T47D (cell line): ENCODE data around the gene PTPRK.

ENCODE experiments used
- DNase-seq, 2 experiments: peaks; one replicate each; pipeline versions ENCODE4 v3.0.0 to v3.0.0-alpha.2; 2011 to 2012; ENCODE audit warnings: low read depth in 1 of 2, low spot score in 1 of 2
- JUND ChIP-seq: IDR thresholded peaks from 2 replicates; pipeline ENCODE4 v1.6.1; 2012; ENCODE audit warnings: low read depth
- in situ Hi-C: cut with HindIII; loops from 2 replicates; pipeline ENCODE4 v1.10.0; 2016; ENCODE audit warnings: low sequenced_read_pairs, low pct_unique_long_range_greater_than_20kb

PTPRK gene

DNA sequence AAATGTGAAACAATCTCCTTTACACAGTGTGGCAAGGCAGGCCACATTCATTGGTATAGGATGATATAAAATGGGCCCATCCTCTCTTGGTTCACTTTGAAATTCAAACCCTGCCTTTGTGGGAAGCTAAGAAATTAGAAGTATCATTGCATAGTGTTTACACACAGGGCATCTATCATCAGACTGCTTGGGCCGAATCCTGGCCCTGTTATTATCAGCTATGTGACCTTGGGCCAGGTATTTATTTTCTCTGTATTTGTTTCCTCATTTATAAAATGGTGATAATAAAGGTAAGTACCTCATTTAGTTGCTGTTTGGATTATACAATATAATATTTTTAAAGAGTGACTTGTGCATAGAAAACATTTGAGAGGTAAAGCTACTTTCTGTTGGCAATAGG is 45.5 kb downstream of the PTPRK start:
- no peak for TF ChIP-seq JUND
- in situ Hi-C loops, result no loop called here
- DNase-seq, result no peak

DNA sequence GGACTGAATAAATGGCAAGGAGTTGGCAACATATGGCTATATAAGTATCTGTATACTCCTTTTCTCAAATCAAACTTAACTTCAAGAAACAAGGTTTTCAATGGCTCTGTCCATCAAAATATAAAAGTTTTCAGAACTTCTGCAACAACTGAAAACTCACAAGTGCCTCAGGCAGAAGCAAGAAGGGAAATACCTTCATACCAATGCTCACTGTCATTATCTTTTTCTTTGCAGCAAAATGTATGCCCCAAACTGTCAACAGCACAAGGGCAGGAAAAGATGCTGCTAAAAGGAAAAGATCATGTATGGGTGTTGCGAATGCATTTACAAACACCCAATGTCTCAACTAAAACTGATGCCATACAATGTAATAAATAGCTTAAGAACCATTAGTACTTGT is 45.9 kb downstream of the PTPRK start:
- no peak for TF ChIP-seq JUND
- in situ Hi-C loops, result no loop called here
- no peak for DNase-seq

DNA sequence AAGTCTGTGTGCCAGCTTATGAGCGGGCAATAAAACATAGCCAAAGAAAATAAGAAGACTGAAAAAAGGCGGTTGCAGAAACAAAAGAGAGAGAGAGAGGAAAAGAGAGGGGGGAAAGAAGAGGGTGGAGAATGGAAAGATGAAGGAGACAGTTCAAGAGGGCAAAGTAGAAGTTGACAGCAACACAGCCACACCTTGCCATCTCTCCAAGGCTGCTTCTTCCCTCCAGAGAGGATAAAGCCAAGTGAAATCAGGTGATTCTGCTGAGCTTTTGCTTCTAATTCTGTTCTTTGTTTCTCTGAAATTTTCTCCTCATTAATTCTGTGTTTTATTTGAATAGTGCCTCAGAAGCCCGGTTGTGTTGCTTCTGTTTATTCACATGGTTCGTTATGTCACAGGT is 48.5 kb downstream of the PTPRK start:
- DNase-seq, result no peak
- TF ChIP-seq JUND, result no peak
- in situ Hi-C loops, result no loop called here

DNA sequence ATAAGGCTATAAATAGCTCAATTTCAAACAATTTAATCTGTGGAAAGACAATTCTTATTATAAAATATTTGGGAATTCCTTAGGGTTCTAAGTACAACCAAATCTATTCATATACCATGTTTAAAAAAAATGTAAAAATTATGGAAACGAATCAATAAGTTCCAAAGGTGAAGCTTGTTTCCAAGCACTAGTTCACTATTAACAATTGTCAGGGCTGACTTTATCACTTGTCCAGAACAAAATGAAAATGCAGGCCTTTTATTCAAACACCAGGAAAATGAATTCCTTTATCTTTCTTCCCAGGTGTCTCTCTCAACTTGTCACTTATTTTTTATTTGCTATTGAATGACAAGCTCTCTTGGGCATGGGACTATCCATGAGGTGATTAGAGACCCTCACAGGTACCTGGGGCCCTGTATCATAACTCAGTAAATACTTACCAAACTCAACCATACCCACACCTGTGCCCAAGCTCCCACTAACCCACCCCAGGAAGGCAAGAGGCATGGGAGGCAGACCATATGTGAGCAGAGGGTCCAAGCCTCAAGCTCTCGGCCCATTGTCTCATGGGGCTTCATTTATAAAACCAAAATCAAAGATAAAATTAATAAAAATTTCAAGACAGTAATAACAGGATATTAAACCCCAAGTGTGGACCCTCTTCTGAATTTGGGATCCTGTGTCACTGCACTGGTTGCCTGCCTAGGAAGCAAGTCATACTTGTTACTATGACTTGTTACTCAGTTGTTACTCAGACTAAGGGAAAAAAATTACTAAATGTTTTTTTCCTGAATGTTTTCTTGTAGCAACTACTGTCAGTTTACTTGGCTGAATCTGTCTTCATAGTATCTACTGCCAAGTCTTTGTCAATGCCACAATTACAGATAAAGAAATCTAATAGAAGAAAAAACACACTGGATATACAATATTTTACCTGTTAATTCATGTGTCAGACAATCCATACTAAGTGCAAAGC is 54.7 kb downstream of the PTPRK start:
- in situ Hi-C loops, result no loop called here
- DNase-seq, result no peak
- no peak for TF ChIP-seq JUND

DNA sequence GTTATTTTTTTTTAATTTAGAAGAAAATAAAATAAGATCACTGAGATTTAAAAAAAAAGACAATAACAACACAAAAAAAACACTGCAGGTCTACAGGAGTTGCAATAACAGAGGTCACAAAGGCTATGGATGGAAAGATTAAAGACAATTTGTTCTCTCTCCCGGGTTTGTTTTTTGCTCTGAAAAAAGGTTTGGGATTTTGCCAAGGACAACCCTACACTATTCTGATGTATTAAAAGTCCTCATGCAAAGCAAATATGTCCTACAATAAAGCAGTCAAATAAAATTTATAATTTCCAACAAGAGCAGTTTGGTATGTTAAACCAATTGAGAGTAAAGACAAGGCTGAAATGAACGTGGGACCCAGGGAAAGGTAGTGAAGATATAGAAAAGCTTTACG is 55.6 kb downstream of the PTPRK start:
- no peak for DNase-seq
- in situ Hi-C loops, result no loop called here
- no peak for TF ChIP-seq JUND

DNA sequence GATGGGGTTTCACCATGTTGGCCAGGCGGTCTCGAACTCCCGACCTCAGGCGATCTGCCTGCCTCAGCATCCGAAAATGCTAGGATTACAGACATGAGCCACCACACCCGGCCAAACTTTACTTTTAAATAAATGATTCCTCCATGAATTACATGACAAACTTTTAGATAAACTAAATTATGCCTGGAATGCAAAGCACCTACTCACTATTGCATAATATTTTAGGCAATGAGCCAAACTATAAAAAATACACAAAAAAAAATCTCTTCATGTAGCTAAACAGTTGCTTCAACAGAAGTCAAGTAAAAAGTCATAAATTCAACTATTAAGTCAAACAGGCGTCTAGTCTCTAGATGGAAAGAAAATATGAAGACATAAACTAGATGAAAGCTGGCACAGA is 56.5 kb downstream of the PTPRK start:
- no peak for TF ChIP-seq JUND
- in situ Hi-C loops, result no loop called here
- no peak for DNase-seq

DNA sequence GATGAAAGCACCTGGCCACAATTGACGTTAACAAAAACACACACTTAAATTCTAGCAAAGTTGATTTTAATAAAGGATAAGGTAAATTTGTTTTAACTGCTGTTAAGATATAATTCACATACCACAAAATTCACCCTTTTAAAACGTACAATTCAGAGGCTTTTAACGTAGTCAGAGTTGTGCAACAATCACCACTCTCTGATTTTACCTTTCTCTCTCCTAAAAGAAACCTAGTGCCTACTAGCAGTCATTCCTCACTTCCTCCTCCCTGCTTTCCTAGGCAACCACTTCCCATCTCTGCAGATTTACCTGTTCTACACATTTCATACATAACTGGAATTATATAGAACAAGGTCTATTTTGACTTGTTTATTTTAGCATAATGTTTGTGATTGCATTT is 58.9 kb downstream of the PTPRK start:
- no peak for TF ChIP-seq JUND

DNA sequence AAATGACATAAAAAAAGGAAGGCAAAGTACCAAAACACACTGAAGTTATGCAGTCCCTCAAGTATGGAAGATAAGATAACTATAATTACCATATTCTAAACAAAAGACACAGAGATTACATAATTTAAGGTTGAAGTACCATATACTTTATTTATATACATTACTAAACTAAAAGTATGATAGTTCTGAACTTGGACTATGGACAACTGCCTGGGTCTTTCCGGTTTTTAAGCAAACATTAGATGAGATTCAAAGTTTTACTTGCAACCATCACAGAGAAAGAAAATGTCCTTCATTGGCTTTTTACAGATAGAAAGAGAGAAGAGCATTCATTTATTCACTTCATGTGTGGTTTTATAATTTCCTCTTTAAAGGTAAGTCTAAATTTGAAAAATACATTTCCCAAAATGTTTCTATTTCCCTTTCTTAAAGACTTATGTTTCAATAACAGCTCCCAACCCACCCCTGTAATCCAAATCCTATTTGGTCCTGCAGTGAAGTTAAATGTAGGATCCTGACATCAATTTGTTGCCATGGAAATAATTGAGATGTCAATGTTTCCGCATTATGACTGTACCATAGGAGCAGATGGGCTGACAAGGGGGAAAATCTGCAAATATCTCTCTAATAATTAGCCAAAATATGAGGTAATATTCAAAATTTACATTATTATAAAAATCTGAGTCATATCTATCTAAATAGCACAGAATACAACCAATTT is 63.7 kb downstream of the PTPRK start:
- TF ChIP-seq JUND, result no peak
- DNase-seq, result peak in 1 of 2 experiments; percentile 6
- in situ Hi-C loops, result no loop called here

More for the DNA sequence above, 58.9 kb downstream of the PTPRK start:
- no peak for DNase-seq
- in situ Hi-C loops, result no loop called here

DNA sequence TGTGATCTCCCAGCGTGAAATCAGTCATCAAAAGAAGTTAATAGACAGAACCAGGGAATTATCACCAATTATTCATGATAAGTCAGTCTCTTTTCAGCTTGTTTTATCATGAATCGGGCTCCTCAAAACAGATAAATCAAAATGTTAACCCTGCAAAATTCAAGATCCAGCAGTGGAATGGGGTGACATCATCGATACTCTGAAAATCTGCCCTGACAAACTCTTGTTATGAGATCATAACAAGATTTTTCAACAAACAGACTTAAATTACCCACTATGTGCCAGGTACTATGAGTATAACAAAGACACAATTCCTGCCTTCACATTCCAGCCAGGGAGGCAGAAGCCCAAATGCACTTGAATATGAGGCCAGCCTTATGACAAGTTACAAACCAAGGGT is 64.4 kb downstream of the PTPRK start:
- in situ Hi-C loops, result no loop called here
- TF ChIP-seq JUND, result no peak
- no peak for DNase-seq

DNA sequence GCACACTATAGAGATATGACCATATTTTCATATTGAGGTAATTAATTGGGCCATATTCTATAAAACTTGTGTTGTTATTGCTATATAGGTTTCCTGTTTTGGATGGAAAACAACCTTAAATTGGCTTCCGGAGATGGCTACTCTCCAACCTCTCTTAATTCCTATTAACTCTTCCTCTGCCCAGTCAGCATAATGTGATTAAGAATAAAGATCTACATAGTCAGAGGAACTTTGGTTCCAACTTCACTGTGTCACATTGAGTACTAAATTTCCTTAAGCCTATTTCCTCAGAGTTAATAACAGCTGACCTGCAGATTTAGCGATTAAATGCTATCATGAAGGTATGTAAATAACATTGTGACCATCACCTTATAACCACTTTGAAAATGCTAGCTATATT is 67.7 kb downstream of the PTPRK start:
- no peak for TF ChIP-seq JUND
- in situ Hi-C loops, result no loop called here
- no peak for DNase-seq

DNA sequence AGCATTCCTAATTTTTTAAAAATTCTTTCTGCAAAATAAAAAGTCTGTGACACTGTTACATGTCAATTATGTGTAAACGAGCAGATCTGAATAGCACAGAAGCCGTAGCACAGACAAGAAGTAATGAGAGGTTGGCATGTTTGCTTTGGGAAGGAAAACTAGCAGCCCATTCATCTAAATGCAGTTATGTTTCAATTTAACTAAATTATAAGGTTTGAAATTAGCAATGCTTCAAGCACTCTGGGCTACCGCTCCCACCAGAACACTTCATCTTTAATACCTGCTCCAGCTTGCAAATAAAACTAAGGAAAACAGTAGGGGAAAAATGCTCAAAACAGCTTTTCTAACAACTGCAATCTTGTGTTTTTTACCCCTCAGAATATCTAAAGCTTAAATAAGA is 73.9 kb downstream of the PTPRK start:
- no peak for DNase-seq
- no peak for TF ChIP-seq JUND
- in situ Hi-C loops, result no loop called here

DNA sequence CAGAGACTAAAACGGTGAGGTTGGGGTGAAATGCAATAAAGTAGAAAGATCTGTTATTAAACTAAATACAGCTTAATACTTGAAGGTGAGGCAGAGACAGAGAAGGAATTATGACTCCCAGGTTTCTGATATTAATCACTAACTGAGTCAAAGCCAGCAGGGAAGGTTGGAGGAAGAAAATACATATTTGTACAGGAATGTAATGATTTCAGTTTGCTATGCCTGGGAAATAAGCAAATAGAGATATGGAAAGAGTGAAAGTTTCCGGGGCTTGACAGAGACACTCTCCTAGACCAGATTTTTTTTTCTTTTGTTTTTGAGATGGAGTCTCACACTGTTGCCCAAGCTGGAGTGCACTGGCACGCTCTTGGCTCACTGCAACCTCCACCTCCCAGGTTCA is 76.8 kb downstream of the PTPRK start:
- in situ Hi-C loops, result no loop called here
- DNase-seq, result no peak
- no peak for TF ChIP-seq JUND

DNA sequence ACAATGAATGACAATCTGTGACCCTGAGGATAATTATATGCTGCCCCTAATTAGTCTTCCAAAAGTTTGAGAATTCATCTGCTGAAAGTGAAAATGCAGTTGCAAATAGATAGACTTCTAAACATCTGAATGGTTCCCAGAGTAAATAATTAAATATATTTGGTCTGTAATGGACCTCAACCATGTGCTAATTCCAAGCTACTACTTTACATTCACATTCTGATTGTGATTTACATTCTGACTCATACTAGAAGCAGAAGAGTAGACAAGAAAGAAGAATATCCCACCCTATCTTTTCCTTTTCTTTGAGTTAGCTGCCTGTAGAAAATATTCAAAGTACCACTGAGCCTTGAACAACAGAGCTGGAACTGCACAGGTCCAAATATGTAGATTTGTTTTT is 80.8 kb downstream of the PTPRK start:
- in situ Hi-C loops, result no loop called here
- DNase-seq, result no peak
- no peak for TF ChIP-seq JUND
